GM18868 (cell line): Measurements from ENCODE around the gene BCR.

Experiments used
- ATAC-seq: cut with Tn5 transposase; IDR thresholded peaks from one replicate; pipeline ENCODE4 v1.9.1; 2021; ENCODE audit warnings: mild to moderate bottlenecking, moderate library complexity; ENCODE audit not compliant: unreplicated experiment

BCR gene

GRCh38 chr22:23215294-23216241 lies 35.3 kb downstream of the BCR start:
- ATAC-seq = no peak

- ATAC-seq = no peak
These were observed 36.3 kb downstream of the BCR start for GRCh38 chr22:23216461-23217170.

- ATAC-seq = no peak
These were observed 37.1 kb downstream of the BCR start for GRCh38 chr22:23217171-23218052.

- no peak for ATAC-seq
These were observed 38.0 kb downstream of the BCR start for GRCh38 chr22:23218053-23218866.

- ATAC-seq = no peak
These were observed 38.5 kb downstream of the BCR start for GRCh38 chr22:23218867-23219251.

- ATAC-seq = no peak
These were observed 39.0 kb downstream of the BCR start for GRCh38 chr22:23219317-23219716.

GRCh38 chr22:23219822-23220484 lies 39.6 kb downstream of the BCR start:
- ATAC-seq = peak; percentile 70

DNA sequence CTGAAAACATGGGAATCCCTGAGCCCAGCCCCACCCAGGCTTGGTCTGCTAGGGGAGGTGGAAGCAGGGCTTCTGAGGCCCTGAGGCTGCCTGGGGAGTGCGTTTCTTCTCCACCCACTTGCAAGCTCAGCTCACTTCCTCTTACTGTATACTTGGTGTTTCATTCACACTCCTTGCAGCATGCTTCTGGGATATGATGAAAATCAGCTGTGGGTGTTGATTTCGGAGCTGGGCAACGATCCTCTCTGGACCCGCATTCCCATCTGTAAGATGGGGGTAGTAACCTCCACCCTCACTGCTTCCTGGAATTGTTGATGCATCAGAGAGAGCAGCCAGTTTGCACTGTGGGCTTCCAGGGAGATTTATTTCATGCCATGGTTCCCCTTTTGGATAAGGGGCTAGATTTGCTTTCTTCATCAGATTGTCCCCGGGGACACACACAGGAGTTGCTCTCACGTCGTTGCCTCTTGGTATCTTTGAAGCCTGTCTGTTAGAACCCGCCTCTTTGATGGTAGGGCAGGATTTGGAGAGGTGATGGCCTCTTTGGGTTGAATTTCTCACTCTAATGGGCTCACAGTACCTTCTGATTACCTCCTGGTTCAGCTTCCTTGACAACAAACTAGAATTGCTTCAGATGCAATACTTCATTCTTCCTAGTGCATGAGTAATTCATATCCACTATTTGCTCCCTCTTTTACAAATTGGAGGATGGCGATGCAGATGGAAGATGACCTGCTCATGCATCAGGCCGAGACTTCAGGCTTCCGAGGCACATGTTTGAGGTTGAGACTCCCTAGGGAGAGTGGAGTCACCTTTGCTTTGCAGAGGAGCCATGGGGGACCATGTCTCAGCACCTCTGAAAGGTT lies 40.4 kb downstream of the BCR start:
- ATAC-seq = no peak

DNA sequence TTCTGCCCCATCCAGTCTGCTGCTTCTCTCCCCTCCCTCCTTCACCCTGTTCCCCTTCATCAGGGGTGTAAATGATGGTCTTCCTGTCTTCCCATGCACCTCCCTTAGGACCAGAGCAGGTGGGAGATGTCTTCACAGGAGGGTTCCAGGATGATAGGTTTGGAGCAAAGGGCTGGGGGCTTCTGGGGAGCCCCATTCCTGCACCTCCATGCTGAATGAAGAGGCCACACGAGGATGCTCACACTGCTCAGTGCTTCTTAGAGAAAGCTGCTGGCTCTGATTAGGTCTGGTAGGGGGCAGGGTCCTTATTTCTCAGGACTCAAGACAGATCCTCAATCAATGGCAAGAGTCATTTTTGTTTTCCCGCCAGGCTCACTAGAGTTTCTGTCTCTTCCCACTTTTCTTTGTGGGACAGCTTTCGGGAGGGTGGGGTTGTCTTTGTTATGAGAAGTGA lies 41.1 kb downstream of the BCR start:
- no peak for ATAC-seq

GRCh38 chr22:23222033-23222792 lies 41.9 kb downstream of the BCR start:
- no peak for ATAC-seq

DNA sequence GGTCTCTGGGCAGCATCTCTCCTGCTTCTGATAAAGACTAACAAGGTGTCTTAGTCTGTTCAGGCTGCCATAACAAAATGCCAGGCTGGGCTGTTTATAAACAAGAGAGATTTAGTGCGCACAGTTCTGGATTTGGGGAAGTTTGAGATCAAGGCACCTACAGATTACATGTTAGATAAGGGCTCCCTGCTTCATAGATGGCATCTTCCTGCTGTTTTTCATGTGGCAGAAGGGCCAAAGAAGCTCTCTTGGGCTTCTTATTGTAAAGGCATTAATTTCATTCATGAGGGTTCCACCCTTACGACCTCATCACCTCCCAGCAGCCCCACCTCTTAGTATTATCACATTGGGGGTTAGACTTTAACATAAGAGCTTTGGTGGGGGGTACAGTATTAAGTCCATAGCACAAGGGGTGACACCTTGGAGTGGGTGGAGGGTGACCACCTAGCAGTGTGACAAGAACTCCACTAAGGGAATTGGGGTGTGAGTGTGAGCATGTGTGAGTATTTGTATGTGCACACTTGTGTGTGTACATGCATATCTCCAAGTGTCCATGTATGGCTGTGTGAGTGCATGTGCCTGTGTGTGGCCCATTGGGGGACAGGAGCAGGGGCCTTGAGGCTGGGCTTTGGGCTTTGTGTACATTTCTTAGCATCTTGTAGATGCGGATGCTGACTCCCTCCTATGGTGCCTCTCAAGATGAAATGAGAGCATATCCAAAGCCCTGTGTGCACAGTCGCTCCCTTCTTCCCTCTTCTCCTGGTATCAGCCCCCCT lies 42.7 kb downstream of the BCR start:
- no peak for ATAC-seq

GRCh38 chr22:23223569-23224317 lies 43.4 kb downstream of the BCR start:
- ATAC-seq = no peak

DNA sequence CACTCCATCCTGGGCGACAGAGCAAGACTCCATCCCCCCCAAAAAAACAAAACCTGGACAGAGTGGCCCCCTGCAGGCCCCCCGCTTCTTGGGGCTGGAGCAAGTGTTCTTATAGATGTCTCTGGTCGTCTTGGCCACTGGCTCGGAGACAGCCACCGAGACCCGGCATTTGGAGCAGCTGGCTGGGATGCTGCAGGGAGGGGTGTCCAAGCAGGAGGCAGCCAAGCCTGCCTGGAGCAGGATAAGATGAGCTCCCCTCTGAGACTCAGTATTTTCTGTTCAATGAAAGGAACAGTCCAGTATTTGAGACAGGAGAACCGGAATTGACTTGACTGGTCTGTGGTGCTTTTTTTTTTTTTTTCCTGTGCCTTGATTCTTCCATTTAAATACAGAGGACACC lies 44.5 kb downstream of the BCR start:
- no peak for ATAC-seq

DNA sequence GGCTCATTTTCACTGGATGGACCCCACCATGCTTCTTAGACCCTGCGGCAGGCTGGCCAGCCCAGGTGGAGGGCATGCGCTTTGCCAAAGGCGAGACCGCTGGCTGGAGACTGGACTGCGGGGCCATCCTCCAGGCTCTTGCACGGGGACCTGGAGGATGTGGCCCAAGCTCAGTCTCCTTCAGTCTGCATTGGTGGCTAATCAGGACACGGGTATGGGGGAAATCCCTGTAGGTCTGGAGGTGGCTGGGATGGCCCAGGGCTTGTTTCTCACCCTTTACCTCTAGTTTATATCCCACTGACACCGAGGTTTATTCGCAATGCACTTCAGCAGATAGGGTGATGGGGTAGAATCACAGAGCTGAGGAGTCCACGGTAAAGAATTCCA lies 45.0 kb downstream of the BCR start:
- no peak for ATAC-seq

DNA sequence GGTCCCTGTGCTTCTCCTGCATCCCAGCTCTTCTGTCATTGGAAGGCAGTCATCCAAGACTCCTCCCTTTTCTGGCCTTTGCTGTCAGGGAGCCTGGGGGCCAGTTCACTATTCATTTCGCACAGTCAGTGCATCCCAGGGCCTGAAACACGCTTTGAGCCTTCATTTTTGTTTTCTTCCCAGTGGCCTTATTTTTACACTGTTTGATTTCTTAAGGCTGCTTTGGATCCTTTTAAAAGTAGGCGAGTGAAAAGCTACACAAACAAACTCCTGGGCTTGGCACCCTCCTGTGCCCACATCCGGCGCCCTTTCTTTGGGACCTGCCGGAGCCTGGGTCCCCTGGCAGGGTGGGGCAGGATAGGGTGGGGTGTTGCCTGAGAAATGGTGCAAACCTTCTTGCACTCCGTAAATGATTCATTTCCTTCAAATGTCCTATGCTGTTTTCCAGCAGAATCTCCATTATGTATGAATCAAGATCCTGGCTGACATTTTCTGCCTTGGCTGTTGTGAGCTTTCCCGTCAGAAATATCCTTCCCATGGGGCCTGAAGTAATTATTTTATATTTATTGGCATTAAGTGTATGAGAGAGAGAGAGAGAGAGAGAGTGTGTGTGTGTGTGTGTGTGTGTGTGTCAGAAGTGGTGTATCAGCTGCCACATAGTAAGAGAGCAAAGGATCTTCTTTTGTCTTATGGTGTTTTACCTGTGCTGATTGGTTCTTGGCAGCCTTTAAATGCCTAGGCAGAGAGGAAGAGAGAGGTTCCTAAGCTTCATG lies 45.6 kb downstream of the BCR start:
- no peak for ATAC-seq

DNA sequence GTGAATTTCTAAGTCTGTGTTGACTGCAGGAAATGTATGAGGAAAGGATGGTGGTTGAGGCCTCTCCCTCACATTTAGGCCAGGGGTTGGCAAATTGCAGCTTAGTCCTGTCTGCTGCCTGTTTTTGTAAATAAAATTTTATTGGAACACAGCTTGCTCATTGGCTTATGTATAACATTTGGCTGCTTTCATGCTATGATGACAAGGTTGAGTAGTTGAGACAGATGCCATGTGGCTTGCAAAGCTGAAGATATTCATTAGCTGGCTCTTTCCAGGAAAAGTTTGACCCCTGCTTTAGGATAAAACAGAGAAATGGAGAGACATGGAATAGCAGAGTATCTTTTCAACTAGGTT lies 46.2 kb downstream of the BCR start:
- no peak for ATAC-seq
